Fibroblast of lung (primary cell): ENCODE results near the gene CYP27B1. TPM values are rescaled to one million over a fixed set of nuclear protein-coding genes. Genes with fewer than 3 reads are reported as not detected.
"Not testable (repeated sequence)": the region's sequence is repeated elsewhere in the genome, so short reads cannot be mapped to it uniquely, and the experiment has no call there.

Experiments
- DNase-seq, 2 donors: peaks; one replicate each; pipeline versions ENCODE4 v3.0.0 to v3.0.0-alpha.2; 2010; ENCODE audit warnings: low read depth in 2 of 2
- H2AFZ ChIP-seq: 2 replicates; pipeline ENCODE4 v1.5.1; 2012; ENCODE audit warnings: low read length, control low read depth, inconsistent platforms
- H3K27ac ChIP-seq: 2 replicates; pipeline ENCODE4 v1.5.1; 2011; ENCODE audit warnings: low read length, control low read depth; ENCODE audit not compliant: insufficient read depth
- H3K27me3 ChIP-seq: 2 replicates; pipeline ENCODE4 v1.5.1; 2011; ENCODE audit warnings: mild to moderate bottlenecking, low read length; ENCODE audit not compliant: control insufficient read depth, insufficient read depth
- H3K36me3 ChIP-seq: 2 replicates; pipeline ENCODE4 v1.5.1; 2011; ENCODE audit warnings: low read length; ENCODE audit not compliant: control insufficient read depth, insufficient read depth
- H3K4me1 ChIP-seq: 2 replicates; pipeline ENCODE4 v1.5.1; 2011; ENCODE audit warnings: low read length; ENCODE audit not compliant: control insufficient read depth, insufficient read depth; ENCODE audit errors: extremely low read depth
- H3K4me2 ChIP-seq: 2 replicates; pipeline ENCODE4 v1.5.1; 2011; ENCODE audit warnings: low read length, control low read depth; ENCODE audit not compliant: insufficient read depth; ENCODE audit errors: extremely low read depth
- H3K4me3 ChIP-seq, 4 experiments: fragments of 200-600 bp in 1 of 4; sonication (generic) in 1 of 4; replicated peaks in 1 of 4; 2 replicates each; pipeline ENCODE4 v1.5.1; 2011 to 2016; ENCODE audit warnings: low read length in 4 of 4, low read depth in 3 of 4, mild to moderate bottlenecking in 3 of 4, control low read depth in 2 of 4, inconsistent platforms in 1 of 4, mixed read lengths in 1 of 4; ENCODE audit not compliant: insufficient read depth in 1 of 4; ENCODE audit errors: control extremely low read depth in 1 of 4
- H3K79me2 ChIP-seq: 2 replicates; pipeline ENCODE4 v1.5.1; 2012; ENCODE audit warnings: mild to moderate bottlenecking, low read length, inconsistent platforms; ENCODE audit not compliant: control insufficient read depth, insufficient read depth
- H3K9ac ChIP-seq: 2 replicates; pipeline ENCODE4 v1.5.1; 2011; ENCODE audit warnings: mild to moderate bottlenecking, low read length, control low read depth; ENCODE audit not compliant: insufficient read depth
- H3K9me3 ChIP-seq: 2 replicates; pipeline ENCODE4 v1.5.1; 2012; ENCODE audit warnings: low read depth, low read length; ENCODE audit not compliant: control insufficient read depth, insufficient read depth
- H4K20me1 ChIP-seq: 2 replicates; pipeline ENCODE4 v1.5.1; 2011; ENCODE audit warnings: low read length; ENCODE audit not compliant: control insufficient read depth, insufficient read depth; ENCODE audit errors: extremely low read depth
- CTCF ChIP-seq, 2 donors: IDR thresholded peaks in 1 of 2; conservative IDR thresholded peaks in 1 of 2; 1 replicate in 1 of 2; 2 replicates in 1 of 2; pipeline ENCODE4 v1.5.1; 2011 to 2012; ENCODE audit warnings: low read length in 2 of 2, control low read depth in 1 of 2, inconsistent platforms in 1 of 2, low read depth in 1 of 2, mild to moderate bottlenecking in 1 of 2
- EZH2 ChIP-seq: IDR thresholded peaks from 2 replicates; pipeline ENCODE4 v1.5.1; 2012; ENCODE audit warnings: low read length, control low read depth, mild to moderate bottlenecking; ENCODE audit errors: missing control alignments
- polyA plus RNA-seq, 2 donors: library from polyadenylated mRNA; depleted of rRNA in 1 of 2; stranded (reverse) in 1 of 2; unstranded in 1 of 2; fragments of >200 nt; gene quantifications; 2 replicates each; pipeline ENCODE4 v1.2.1, GENCODE V29; 2011 to 2012; ENCODE audit warnings: missing spikeins in 1 of 2
- total RNA-seq: library from RNA; depleted of rRNA; stranded (reverse); fragments of >200 nt; gene quantifications from 2 replicates; pipeline ENCODE4 v1.2.1, GENCODE V29; 2014

The CYP27B1 gene
- total and polyA plus RNA-seq, 2 donors (not counting 1 experiment from before 2014, with no cell fraction given), result 0.17 to 0.26 TPM

GRCh38 chr12:57775563-57776246 lies 8.8 kb upstream of the CYP27B1 start:
- Histone ChIP-seq H3K79me2 (peaks cover 5% of the 10 kb centered on the region), H3K4me3 (no peak overlapping the region), H3K27ac (no peak overlapping the region), H3K4me1 (peaks cover 7% of the 10 kb centered on the region), H4K20me1 (no peaks in the 10 kb centered on the region), H2AFZ (no peak overlapping the region), H3K36me3 (peaks cover 3% of the 10 kb centered on the region), H3K9ac (no peak overlapping the region), H3K9me3 (no peaks in the 10 kb centered on the region), H3K4me2 (no peak overlapping the region), H3K27me3 (no peaks in the 10 kb centered on the region)
- TF ChIP-seq CTCF (conservative IDR thresholded peaks at IDR 0.05 in 1 of 2, IDR thresholded peaks at IDR 0.05 in 1 of 2; ENCODE audit: low read depth in 1 of 2, low read length in 2 of 2) (no peak), EZH2 (no peak)
- DNase-seq, result no peak

- Histone ChIP-seq H3K27ac (no peak overlapping the region), H3K36me3 (peaks cover 3% of the 10 kb centered on the region), H4K20me1 (no peaks in the 10 kb centered on the region), H3K27me3 (no peaks in the 10 kb centered on the region), H3K9ac (no peak overlapping the region), H2AFZ (no peak overlapping the region), H3K4me2 (no peak overlapping the region), H3K79me2 (peaks cover 5% of the 10 kb centered on the region), H3K9me3 (no peaks in the 10 kb centered on the region), H3K4me3 (no peak overlapping the region), H3K4me1 (peaks cover 7% of the 10 kb centered on the region)
- no peak for TF ChIP-seq CTCF (conservative IDR thresholded peaks at IDR 0.05 in 1 of 2, IDR thresholded peaks at IDR 0.05 in 1 of 2; ENCODE audit: low read depth in 1 of 2, low read length in 2 of 2)
- no peak for TF ChIP-seq EZH2
- no peak for DNase-seq
Observed at GRCh38 chr12:57775044-57775443, 8.2 kb upstream of the CYP27B1 start.

GRCh38 chr12:57774634-57775033 lies 7.8 kb upstream of the CYP27B1 start:
- H3K79me2 ChIP-seq, H3K27me3 ChIP-seq, H3K9ac ChIP-seq, H4K20me1 ChIP-seq, H2AFZ ChIP-seq, H3K4me3 ChIP-seq, DNase-seq, H3K9me3 ChIP-seq, H3K27ac ChIP-seq, H3K4me2 ChIP-seq, H3K36me3 ChIP-seq, H3K4me1 ChIP-seq: not testable (repeated sequence)
